ENCODE data around the gene INSIG2.

INSIG2 gene

DNA sequence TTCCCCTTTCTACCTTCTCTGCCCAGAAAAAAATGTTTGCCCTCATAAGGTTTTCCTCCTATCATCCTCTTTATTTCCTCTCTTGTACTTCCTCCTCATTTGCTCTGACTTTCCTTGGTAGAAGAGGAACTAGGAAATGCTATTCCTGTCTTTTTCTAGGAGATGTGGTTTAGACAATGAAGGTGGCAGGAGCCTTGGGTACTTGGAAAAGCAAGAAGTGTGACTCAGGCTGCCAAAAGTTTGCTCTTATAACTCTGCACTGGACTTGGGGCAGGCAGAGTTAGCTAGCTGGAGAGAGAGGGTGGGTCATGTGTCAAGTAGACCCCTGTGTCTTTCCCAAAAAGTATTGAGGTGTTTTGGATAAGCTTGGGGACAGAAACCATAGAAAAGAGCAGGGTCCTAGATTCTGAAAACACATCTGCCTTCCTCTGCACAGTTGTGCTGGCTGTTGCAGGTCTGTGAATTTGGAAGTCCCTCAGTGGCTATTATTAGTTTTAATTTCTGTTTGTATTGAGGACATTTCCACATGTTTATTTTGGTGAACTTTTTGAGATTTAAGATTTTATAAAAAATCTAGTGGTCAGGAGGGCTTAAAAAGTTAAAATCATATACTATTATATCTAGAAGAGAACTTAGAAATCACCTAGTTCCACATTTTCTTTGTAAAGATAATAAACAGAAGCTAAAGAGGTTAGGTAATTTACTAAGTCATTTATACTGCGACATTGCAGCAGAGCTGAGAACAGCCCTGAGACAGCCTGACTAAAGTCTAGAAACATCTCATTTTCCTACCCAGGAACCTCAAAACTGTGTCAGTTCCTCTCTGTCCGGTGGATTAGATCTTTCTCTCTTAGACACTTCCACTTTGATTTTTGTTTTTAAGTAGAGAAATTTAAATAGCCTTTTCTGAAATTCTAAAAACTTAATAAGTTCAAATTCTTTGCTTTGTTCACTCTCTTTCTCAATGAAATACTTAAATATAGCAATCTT lies 16.0 kb downstream of the INSIG2 start:
- no peak for DNase-seq

DNA sequence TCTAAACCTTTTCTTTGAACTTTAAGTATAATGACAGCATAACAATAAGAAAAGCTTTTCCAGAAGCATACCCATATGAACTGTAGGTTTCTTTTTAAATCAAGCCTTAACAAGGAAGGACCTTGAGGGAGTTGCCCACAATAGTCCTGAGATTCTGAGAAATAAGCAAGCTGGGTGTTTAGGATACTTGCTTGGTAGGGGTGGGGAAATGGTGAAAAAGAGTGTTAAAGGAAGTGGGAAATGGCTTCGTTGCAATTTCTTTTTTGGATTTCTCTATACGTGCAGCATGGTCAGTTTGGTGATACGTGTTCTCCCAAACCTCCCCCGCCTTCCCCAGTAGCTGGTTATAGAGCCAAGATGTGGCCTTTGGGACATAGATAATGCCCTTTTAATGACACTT lies 17.2 kb downstream of the INSIG2 start:
- DNase-seq: no peak

DNA sequence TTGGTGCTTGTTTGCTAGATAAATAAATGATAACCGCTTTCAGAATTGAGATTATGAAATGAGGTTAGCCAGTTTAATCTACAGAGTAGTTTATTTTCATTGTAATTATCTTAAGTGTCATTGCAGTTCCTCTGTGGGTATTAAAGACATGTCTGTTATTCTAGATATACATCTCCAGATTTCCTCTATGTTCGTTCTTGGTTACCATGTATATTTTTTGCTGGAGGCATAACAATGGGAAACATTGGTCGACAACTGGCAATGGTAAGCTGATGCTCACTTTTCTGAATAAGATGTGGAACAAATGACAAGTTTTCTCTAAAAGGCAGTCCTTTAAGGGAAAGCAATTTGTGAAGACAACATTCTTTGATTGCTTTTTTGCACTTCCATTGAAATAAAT lies 18.7 kb downstream of the INSIG2 start:
- DNase-seq: no peak

DNA sequence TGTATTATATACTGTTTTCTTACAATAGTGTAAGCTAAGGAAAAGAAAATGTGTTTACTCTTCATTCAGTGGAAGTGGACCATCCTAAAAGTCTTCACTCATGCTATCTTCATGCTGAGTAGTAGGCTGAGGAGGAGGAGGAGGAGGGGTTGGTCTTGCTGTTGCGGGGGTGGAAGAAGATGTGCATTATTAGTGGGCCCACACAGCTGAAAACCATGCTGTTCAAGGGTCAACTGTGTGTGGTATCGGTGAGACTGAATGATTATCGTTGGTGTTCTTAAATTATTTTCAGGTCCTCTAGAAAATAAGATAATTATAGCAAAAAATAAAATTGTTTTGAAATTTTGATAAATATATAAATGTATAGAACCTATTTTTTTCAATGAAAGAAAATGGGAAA lies 22.0 kb downstream of the INSIG2 start:
- DNase-seq: no peak

DNA sequence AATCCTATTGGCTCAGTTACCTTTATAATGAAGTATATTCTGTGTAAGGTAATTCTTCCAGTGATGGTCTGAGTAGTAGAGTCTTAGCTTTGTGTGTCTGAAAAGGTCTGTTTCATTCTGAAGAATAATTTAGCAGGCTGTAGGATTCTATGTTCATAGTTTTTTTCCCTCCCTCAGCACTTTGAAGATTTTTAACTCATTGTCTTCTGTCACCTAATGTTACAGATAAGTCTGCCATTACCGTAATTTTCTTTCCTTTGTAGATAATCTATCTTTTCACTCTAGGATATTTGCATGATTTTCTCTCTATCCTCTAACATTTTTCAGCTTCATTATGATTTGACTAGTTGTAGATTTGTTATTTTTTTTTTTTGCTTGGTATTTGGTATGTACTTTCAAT lies 22.7 kb downstream of the INSIG2 start:
- no peak for DNase-seq

DNA sequence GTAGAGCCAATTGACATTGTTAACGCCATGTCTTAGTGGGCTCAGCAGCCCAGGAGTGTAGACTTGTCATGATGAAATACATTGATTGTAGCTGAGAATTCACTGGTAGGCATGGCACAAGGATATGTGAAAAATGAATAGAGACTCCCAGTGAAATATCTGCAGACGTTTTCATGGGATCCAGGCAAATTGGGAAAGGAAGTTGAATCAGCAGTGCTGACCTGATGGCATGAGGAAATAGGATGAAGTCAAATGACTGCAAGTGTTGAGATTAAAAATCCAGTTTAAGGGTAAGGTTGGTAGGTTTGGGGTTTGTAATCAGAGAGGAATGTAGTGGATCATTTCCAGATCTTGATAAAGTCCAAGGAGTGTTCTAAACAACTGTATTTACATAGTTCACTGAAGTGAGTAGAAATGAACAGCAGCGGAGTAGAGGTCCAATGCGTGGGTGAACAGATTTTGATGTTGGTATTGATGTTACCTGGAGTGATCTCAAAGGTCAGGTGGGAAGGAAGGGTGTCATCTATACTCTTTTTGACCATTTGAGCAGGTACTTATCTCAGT lies 24.6 kb downstream of the INSIG2 start:
- DNase-seq: no peak

DNA sequence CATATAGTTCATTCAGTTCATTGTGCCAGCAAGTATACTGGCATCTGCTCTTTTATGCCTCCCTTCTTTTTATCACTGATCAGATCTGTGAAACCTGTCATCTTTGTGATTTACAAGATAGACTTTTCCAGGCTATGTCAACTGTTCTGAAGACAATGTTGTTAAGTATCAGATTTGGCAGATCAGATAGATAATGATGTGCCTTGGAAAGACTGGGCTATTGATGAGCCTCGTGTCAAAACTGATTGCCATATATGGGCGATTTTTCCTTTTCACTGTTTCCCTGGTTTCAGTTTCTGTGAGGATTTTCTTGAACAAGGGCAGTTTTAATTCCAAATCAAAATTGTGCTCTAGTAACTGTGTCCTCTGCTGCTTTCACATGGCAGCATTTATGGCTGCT lies 26.6 kb downstream of the INSIG2 start:
- DNase-seq: no peak

DNA sequence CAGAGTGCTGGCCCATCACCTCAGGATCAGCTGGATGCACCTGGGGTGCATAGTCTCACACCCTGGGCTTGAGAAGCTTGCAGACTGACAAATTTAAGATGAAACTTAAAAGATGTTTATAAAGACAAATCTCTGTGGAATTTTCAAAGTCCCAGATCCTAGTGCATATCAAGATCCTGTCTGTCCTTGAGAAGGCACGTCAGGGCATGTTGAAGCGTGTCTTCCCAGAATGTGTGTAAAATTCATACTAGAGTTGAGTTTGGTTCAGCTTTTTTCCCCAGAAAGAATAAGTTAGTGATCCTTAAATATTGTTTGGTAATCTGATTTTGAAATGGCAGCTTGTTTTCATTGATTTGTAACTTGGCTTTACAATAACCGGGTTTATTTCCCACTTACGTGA lies 27.5 kb downstream of the INSIG2 start:
- no peak for DNase-seq

DNA sequence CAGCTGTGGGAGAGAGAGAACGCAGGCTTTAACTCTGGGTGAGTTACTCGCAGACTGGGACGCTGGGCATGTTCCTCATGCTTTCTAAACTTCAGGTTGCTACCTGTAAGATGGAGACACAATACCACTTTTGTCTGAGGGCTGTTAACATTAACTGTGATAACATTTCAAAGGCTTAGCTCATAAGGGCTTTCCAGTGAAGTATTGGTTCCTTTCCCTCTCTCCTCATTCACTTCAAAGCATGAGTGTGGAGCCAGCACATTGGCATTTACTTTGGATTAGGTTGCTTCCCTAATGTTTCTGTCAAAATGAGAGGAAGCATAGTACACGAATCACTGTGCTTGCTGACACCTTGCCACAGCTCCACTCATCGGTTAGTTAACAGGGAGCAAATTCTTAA lies 30.2 kb downstream of the INSIG2 start:
- DNase-seq: no peak

DNA sequence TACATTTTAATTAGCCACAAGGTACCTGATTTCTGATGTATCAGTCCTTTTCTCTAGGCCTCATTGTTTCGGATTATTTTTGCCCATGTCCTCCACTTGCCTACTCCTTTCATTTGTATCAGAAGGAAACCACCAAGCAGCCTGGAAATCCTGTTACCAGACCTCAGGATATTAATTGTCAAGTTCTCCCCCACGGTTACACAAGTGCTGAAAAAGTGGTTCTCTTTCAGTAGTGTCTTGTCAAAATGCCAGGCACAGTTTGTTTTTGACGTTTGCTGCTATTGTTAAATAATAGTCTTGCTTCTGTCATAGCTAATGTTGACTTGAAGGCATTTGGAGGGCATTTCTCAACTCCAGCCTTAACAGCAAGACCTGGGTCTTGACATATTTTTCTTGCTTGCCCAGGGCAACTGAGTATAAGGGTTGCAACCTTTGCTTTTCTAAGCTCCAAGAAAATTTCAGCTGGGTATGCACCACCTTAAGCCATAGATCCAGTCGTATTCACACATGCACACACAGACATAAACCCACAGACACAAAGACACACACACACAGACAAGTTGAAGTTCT lies 31.0 kb downstream of the INSIG2 start:
- no peak for DNase-seq

DNA sequence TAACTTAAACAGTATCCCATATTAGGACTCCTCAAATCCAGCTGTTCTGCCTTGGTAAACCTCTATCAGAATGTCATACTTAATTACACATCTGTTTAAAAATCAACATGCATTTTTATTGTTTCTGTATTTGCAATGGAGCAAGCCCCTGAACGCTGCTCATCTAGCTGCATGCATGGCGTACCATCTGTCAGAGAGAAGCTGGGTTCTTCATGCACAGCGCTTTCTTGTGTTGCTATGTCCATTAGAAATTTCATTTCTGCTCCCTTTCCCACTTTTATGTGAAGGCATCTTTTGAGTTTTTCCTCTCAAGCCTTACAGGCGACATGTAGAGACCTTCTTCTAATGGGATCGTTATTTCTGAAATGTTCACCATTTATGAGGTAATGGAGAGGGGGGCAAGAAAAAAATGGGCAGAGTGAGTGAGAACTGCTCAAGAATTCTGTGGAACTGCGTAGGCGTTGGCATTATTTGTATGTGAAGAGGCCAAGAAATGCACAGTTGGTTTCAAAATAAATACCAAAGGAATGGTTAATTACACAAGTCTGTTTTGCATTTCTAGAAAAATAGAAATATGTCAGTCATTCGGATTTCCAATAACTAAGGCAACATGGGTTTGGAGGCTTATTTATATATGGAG lies 31.6 kb downstream of the INSIG2 start:
- no peak for DNase-seq

DNA sequence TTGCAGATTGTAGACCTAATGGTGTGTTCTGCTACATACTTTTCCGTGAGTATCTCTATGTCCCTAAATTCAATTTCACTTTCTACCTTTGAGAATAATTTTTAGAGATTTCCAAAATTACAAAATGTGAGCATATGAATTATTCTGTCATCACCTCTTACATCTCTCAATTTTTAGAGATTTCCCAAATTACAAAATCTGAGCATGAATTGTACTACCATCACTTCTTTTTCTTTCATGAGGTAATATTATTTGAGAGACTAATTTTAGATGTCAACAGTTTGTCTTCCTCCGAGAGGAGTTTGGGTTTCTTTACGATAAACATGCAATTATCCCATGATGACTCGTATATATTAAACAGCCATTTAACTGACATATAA lies 32.1 kb downstream of the INSIG2 start:
- DNase-seq: no peak

DNA sequence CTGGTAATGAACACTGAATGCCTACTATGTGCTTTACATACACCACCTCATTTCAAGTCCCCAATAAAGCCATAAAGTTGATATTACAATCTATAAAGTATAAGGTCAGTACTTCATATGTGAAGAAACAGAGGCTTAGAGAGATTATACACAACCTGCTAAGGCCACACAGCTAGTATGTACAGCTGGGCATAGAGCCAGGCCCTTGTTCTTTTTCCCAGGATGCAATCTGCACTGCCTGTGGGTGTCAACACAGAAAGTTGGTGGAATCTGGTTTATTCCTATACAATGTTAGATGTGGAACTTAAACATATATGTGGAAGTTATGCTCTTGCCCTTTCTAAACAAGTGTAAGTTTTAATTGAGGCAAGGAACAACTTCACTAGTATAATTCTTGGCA lies 32.8 kb downstream of the INSIG2 start:
- no peak for DNase-seq

DNA sequence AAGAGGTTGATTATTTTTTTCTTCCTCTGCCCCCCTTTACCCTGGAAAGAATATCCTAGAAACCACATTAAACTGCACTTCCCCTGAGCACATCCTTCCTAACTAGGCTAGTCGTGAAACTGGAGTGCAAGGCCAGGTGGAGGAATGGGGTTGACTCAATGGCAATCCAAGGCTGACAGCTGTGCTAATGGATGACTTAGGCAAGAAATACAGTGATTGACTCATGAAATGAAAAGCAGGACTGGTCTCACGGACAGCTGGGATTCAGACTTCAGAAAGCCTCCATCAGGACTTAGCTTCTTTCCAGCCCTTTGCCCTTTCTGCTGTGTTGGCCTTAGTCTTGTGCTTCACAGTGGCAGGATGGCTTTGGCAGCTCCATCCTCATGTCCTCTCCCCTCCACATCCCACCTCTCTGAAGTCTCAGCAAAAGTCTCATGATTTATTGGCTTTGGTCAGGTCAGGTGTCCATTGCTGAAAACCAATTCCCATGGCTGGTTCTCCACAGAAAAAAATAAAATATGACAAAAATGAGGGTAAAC lies 33.8 kb downstream of the INSIG2 start:
- DNase-seq: no peak

DNA sequence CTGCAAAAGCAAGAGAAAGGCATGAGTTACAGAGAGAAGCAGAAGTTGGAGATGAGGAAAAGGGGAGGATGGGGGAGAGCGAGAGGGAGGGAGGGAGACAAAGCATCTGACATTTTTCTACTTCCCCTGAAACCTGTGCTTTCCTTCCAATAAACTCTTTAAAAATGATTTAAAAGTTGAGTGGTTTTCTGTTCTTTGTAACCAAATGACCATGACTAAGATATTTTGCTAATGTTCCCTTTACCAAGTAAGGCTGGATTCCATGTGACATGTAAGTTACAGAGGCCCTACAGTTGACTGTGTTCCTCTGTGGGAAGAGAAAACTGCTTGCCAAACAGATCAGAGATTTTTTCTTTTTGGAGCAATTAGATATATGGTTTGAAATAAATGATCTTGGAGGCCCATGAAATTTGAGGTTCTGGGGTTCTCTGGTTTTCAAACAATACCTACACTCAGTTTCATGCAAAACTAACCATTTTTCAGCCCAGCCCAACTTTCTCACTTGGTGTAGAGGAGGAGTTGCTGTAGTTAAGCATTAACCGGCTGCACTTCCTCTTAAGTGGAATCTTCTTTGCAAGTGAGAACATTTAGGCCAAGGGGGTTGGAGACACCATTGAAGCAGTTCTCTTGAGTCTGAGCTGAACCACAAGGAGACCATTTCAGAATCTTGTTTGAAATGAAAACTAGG lies 34.5 kb downstream of the INSIG2 start:
- DNase-seq: no peak

DNA sequence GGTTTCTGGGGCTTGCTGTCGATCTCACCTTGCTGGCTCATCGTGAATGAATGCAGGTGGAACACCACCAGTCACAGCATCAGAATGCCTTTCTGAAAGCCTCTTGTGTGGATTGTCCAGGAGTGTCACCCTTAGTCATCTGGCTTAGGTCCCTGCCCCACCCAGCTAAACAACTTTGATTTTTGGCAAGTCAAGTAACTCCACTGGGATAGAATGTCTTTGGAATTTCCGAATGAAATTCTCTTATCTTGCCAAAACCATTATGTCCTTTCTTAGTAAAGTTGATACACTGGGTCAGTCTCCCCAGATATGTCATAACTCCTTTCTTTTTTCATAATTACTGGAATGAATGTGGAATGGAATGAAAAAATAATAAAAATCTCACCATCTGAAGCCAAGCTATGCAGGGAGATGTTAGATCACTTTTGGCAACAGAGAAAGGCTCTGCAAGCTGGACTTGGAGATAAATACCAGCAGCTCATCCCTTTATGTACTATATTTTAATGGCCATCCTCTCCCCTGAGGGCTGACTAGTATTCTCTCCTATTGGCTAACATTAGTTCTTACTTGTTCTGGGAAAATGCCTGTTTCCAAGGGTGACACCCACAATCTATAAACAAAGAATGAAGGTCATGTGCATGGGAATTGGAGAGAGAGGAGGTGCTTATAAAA lies 35.4 kb downstream of the INSIG2 start:
- DNase-seq: no peak

DNA sequence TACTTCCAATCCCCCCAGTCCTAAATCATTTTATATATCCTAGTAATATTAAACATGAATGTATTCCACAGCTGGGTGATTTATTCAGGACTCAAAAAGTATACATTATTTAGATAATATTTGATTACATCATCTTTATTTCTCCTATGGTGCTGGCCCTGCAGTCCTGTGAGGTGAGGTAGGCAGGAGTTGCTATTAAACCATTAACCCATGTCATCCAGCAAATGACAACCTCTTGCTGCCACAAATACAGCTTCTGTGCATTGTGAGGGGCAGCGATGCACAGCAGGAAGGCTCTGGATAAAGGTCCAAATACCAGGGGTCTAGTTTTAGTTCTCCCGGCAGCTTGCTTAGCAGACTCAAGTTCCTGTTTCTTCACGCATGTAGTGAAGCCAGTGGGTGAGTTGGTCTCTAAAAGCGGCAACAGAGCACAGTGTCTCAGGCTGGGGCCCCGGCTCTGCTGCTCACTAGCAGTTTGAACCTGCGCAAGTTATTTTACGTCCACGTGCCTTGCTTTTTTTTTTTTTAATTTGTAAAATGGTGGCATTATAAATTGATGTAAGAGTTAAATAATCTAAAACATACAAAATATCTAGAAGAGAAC lies 36.1 kb downstream of the INSIG2 start:
- no peak for DNase-seq

DNA sequence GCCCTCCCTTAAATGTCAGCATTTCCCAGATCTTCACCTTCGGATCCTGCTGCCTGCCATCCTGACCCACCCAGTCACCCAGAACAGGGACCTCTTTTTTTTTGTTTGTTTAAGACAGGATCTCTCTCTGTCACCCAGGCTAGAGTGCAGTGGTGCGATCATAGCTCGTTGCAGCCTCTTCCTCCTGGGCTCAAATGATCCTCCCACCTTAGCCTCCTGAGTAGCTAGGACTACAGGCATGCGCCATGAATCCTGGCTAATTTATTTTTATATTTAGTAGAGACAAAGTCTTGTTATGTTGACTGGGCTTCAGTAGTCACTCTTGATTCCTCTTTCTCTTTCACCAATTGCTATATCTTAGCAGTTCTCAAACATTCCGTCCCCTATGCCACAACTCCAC lies 39.0 kb downstream of the INSIG2 start:
- no peak for DNase-seq

DNA sequence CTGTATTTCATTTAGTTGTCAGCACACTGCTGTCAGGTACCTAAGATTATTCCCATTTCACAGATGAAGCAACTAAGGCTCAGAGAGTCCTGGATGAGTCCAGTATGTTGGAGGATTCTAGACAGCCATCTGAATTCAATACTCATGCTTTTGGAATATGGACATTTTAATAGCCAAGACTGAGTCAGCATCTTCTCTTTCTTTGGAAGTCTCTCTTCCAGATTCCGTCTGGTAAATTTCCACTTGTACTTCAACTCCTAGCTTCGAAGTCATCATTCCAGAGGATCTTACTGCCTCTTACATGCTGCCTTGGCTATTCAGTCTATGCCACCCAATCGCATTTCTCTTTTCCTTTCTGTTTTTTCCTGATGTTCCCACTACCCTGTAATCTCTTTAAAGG lies 40.6 kb downstream of the INSIG2 start:
- no peak for DNase-seq

DNA sequence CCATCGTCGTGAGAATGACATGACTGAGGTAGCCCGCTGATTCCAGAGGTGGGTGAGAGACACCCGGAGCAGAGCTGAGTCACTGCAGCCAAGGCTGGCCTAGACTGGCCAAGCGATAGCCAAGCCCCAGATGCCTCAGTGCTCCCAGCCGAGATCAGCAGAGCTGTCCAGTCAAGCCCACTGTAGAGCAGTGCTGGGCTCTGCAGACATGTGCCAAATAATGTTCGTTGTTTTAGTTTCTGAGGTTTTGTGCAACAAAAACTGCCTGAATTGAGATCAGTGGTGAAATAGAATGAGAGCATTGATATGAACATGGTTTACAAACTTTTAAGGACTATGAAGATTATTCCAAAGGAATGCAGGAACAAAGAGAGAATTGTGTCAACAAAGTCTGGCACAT lies 42.1 kb downstream of the INSIG2 start:
- DNase-seq: no peak

DNA sequence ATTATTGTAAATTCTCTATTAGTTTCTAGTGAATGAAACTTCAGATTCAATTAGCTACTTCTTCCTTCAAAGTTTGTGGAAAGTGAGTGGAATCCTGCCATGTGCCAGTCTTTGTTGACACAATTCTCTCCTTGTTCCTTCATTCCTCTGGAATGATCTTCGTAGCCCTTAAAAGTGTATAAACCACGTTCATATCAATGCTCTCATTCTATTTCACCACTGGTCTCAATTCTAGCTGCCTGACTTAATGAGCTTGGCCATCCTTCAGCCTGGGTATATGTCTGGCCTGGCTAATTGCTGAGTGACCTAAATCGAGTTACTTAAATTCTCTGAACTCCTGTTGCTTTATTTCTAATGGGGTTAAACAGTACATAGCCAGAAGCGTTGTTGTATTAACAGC lies 43.5 kb downstream of the INSIG2 start:
- no peak for DNase-seq

DNA sequence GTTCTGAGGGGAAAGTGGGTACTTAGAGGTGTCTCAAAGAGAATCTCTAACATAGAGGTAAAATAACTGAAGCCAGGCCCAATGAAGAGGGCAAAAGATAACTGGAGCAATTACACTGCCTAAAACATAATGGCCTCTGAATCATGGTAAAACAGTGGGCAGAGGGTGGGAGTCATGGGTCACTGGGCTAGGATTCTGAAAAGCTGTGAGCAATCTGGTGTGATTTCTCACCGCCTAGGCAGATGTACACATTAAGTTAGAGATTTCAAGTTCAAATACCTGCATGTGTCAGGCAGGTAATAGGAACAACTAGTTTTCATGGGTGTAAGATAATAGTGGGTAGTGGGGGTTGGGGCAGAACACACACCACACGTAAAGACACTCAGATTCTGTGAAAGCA lies 45.6 kb downstream of the INSIG2 start:
- DNase-seq: no peak
